NCI-H2196 treated with DMSO at 0.1 percent for 48 hours (cell line): ENCODE results near the gene FTL.

Experiments used
- DNase-seq: peaks from one replicate; lab custom pipeline; 2025; ENCODE audit not compliant: unreplicated experiment; lab: John Stamatoyannopoulos, UW

FTL gene

GRCh38 chr19:48965806-48966540 is 864 bp downstream of the FTL start:
- peak; percentile 59 for DNase-seq

- DNase-seq: no peak
Measured at GRCh38 chr19:48966541-48967345, 1.6 kb downstream of the FTL start.

DNA sequence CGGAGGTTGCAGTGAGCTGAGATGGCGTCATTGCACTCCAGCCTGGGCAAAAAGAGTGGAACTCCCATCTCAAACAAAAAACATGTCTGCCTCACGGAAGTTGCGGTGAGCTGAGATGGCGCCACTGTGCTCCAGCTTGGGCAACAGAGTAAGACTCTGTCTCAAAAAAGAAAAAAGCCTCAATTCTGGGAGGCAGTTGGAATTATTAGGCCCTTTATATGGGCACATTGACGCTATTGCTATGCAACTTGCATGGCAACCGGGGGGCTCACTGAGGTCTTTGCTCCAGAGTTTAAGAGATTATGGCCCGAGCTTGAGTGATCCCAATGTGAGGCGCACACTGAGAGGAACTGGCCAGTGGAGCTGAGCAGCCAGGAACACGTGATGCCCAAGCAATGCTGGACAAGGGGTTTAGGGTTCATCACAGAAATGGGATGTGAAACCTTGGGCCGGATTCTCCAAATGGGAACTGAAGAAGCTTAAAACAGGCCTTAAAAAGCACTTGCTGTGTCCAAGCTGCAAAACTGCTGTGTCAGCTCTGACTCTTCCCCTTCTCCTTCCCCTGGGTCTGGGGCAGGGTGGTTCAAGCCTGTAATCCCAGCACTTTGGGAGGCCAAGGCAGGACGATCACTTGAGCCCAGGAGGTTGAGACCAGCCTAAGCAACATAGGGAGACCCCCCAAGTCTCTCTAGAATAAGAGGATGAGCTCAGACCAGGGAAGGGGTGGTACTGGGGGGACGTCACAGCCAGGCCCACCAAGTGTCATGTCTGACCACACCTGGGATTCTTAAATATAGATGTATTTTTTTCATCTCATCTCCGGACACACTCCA is 2.5 kb downstream of the FTL start:
- no peak for DNase-seq

DNA sequence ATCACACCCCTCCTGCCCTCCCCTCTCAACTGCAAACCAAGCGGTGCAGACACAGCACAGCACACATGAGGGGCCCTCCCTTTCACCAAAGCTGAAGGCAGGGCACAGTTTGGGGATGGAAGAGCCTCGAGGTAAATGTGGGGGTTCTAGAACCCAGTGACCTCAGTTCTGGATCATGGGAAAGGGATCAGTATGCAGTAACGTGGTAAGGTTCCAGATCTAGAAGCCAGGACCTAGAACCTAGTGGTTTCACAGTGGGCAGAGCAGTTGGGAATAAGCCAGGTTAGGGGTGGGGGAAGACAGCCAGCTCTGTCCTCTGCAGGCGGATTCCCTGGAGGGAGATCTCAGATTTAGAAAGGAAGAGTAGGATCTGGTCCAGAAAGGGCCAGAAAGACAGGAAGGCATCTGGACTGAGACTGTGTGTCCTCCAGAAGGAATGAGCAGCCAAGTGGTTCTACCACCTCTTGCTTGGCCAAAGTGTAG is 3.1 kb downstream of the FTL start:
- DNase-seq: no peak

DNA sequence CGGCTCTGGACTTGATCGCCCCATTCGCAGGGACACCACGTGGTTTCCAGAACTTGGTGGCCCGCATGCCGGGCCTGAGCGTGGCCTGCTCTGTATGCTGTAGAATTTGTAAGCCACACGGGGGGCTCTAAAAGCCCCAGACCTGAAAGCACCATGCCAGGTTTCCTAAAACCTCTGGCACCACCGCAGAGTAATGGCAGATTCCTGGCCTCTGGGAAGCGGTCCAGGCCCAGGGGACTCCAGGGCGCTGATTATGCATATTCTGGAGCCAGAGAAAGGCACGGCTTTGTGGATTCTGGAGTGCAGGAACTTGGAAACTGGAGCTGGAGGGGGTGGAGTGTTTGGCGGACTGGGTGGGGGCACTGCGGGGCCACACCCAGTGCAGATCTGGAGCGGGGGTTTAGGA is 3.7 kb downstream of the FTL start:
- DNase-seq: no peak

- DNase-seq: peak; percentile 22
Measured at GRCh38 chr19:48969276-48970138, 4.4 kb downstream of the FTL start.

DNA sequence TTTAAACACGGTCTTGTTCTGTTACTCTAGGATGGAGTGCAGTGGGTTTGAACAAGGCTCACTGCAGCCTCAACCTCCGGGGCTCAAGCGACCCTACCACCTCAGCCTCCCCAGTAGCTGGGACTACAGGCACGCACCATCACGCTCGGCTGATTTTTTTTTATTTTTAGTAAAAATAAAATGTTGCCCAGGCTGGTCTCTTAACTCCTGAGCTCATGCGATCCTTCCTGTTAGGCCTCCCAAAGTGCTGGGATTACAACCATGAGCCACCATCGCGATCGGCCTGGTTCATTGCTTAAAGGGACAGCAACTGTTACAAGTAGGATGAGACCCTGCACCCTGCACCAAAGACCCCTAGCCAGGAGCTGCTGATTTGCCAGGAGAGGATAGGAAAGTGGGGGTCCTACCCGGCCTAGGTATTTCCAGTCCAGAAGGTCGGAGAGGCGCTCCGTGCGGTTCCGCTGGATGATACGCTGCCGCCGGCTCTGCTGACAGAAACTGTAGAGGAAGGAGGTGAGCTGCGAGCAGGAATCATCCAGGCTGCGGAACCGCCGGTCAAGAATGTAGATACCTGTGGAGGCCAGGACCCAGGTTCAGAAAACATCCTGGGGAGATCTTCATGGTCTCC is 5.1 kb downstream of the FTL start:
- no peak for DNase-seq

DNA sequence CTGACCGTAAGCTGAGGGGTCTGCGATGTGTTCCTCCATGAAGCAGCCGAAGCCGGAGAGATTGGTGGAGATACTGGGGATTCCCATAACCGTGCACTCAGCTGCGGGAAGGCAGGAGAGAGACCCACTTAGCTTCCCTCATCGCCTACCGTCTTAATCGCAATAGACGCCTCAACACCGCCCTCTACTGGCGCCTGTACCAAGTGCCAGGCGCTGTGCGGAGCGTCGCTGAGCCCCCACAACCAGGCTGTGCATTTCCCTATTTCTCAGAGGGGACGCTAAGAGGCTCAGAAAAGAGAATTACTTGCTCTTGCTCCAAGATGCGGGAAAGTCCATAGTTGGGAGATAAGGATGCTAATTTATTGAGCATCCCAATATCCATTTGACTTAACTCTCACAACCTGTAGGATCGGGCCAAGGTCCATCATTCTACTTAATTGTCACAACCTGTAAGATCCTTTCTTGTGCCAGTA is 5.8 kb downstream of the FTL start:
- no peak for DNase-seq

DNA sequence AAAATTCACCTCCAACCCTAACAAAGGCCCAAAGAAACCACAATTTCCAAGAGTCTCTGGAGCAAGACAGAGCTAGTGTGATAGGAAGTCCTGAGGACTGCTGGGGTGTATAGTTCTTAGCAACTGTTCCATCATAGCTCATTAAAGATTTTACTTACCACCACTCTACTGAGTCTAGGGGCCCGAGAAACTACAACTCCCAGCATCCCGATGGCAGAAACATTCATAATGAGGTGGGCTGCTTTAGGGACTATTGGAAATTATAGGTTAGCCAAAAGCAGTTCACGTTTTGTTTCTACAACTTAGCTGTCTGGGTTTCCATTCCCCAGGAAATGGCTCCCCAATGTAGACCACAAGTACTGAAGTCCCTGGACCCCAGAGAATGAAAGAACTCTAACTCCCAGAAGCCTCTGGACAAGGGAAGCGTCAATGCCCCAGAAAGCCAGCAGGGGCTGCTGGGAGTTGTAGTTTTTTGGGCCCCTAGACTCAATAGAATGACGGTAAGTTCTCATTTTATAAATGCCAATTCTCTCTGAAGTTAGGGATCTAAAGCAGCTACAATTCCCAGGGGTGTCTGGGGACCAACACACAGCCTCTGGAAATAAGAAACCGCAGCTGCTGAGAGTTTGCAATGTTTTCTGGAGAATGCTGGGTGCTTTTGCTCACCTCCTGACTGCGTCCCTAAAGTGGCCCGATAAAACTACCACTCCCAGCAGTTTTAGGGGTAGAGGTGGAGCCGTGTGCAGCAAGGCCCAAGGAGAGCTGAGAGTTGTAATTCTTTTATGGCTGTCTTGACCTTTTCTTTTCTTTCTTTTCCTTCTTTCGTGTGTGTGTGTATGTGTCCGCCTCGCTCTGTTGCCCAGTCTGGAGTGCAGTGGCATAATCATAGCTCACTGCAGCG is 11.1 kb downstream of the FTL start:
- DNase-seq: no peak

- no peak for DNase-seq
Measured at GRCh38 chr19:48977061-48977460, 12.0 kb downstream of the FTL start.

GRCh38 chr19:48982280-48982679 is 17.2 kb downstream of the FTL start:
- DNase-seq: no peak

DNA sequence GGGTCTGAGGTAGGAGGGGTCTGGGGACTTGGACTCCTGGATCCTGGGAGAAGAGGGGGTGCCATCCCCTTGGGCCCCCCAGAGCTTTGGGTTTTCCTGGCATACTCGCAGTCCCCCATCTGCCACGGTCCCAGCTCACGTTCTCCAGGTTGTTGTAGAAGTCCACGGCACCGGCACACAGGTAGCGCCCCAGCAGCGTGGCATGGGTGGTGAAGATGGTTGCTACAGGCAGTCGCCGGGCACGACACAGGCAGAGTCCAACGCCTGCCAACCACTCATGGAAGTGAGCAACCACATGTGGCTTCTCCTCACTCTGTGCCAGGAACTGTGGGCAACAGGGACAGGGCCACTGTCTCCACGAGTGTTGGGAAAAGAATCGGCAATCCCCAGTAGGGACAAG is 20.6 kb downstream of the FTL start:
- DNase-seq: no peak

DNA sequence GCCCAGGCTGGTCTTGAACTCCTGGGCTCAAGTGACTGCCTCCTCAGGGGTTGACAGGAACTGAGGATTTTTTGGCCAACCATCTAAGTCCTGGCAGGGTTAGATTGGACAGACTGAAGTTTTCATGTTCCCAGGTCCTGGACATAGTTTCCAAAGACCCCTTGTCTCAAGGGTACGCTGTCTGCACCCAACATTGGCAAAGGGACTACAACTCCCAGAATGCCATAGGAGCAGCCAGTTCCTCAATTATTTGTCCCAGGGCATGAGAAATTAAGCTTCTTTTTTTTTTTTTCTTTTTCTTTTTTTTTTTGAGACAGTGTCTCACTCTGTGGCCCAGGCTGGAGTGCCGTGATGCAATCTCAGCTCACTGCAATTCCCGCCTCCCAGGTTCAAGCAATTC is 21.1 kb downstream of the FTL start:
- DNase-seq: no peak

- no peak for DNase-seq
Measured at GRCh38 chr19:48987323-48987722, 22.2 kb downstream of the FTL start.

DNA sequence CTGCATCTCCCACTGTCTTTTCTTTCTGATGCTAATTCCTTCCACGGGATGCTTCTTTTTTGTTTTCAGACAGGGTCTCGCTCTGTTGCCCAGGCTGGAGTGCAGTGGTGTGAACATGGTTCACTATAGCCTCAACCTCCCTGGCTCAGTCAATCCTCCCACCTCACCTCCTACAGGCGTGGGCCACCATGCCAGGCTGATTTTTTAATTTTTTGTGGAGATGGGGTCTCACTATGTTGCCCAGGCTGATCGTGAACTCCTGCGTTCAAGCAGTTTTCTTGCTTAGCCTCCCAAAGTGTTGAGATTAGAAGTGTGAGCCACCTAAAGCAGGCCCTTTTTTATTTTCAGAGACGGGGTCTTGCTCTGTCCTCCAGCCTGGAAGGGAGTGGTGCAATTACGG is 23.2 kb downstream of the FTL start:
- no peak for DNase-seq

DNA sequence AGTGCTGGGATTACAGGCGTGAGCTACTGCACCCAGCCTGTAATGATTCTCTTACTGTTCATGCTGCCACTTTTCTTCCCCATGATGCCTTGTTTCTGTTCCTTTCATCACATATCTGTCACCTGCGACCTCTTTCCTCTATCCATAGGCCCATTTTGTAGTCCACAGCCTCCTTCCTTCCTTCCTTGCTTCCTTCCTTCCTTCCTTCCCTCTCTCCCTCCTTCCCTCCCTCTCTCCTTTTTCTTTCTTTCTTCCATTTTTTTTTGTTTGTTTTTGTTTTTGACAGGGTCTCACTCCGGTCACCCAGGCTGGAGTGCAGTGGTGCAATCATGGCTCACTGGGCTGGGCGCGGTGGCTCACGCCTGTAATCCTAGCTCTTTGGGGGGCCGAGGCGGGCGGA is 23.8 kb downstream of the FTL start:
- DNase-seq: no peak

- DNase-seq: no peak
Measured at GRCh38 chr19:48989701-48990291, 24.7 kb downstream of the FTL start.

- DNase-seq: no peak
Measured at GRCh38 chr19:48990400-48990799, 25.3 kb downstream of the FTL start.
